ENCODE measurements around the gene TUBB4A.
"Not testable (repeated sequence)": the region's sequence is repeated elsewhere in the genome, so short reads cannot be mapped to it uniquely, and the experiment has no call there.

TUBB4A gene

GRCh38 chr19:6522712-6523111 lies 20.6 kb upstream of the TUBB4A start:
- no peak for DNase-seq

GRCh38 chr19:6521718-6522646 lies 19.9 kb upstream of the TUBB4A start:
- DNase-seq: peak; percentile 32

- DNase-seq: peak; percentile 37
These were observed 17.2 kb upstream of the TUBB4A start for GRCh38 chr19:6519289-6519688.

- no peak for DNase-seq
These were observed 16.2 kb upstream of the TUBB4A start for GRCh38 chr19:6518145-6518911.

- peak; percentile 92 for DNase-seq
These were observed 14.7 kb upstream of the TUBB4A start for GRCh38 chr19:6516659-6517291.

GRCh38 chr19:6516018-6516658 lies 14.0 kb upstream of the TUBB4A start:
- DNase-seq: peak; percentile 96

GRCh38 chr19:6514926-6515544 lies 12.9 kb upstream of the TUBB4A start:
- no peak for DNase-seq

- no peak for DNase-seq
These were observed 12.0 kb upstream of the TUBB4A start for GRCh38 chr19:6514089-6514488.

- no peak for DNase-seq
These were observed 8.5 kb upstream of the TUBB4A start for GRCh38 chr19:6510618-6511017.

GRCh38 chr19:6509118-6509971 lies 7.2 kb upstream of the TUBB4A start:
- no peak for DNase-seq

GRCh38 chr19:6508028-6508771 lies 6.1 kb upstream of the TUBB4A start:
- not testable (repeated sequence) for DNase-seq

GRCh38 chr19:6503407-6504201 lies 1.5 kb upstream of the TUBB4A start:
- DNase-seq: no peak

GRCh38 chr19:6500837-6501739 lies 1.0 kb downstream of the TUBB4A start:
- no peak for DNase-seq

- no peak for DNase-seq
These were observed 2.9 kb downstream of the TUBB4A start for GRCh38 chr19:6499052-6499790.

GRCh38 chr19:6498294-6499036 lies 3.6 kb downstream of the TUBB4A start:
- DNase-seq: no peak

- no peak for DNase-seq
These were observed 6.2 kb downstream of the TUBB4A start for GRCh38 chr19:6495947-6496346.

- DNase-seq: no peak
These were observed 7.6 kb downstream of the TUBB4A start for GRCh38 chr19:6494438-6495036.

Data from hematopoietic multipotent progenitor cell treated with erythropoietin and hydrocortisone succinate and interleukin-3 and kit ligand, for 8 days (in vitro differentiated cells).